Heart left ventricle (tissue), 16 donors: ENCODE results near the gene CNPY1. TPM values are rescaled to one million over a fixed set of nuclear protein-coding genes. Genes with fewer than 3 reads are reported as not detected.
A peak's percentile ranks its signal among the peaks of the same experiment; 100 is the strongest.

Experiments used
- ATAC-seq, 4 donors: fragments of 200-7000 bp; cut with Tn5 transposase; one replicate each; pipeline ENCODE4 v1.9.1; 2020 to 2022; ENCODE audit warnings: moderate library complexity in 4 of 4, mild to moderate bottlenecking in 3 of 4, moderate number of reproducible peaks in 1 of 4
- DNase-seq, 5 donors: peaks; one replicate each; pipeline ENCODE4 v3.0.0-alpha.2; 2020
- H3K27ac ChIP-seq, 12 donors: fragments of 200-600 bp; sonication (generic) in 4 of 12; one replicate each; pipeline versions ENCODE4 v1.5.0 to v1.8.0; 2016 to 2022; ENCODE audit warnings: mild to moderate bottlenecking in 2 of 12
- H3K27me3 ChIP-seq, 9 donors: fragments of 200-600 bp; sonication (generic) in 2 of 9; one replicate each; pipeline versions ENCODE4 v1.5.1 to v1.8.0; 2016 to 2022; ENCODE audit warnings: mild to moderate bottlenecking in 3 of 9
- H3K36me3 ChIP-seq, 9 donors: fragments of 200-600 bp; sonication (generic) in 2 of 9; one replicate each; pipeline versions ENCODE4 v1.5.0 to v1.8.0; 2018 to 2022; ENCODE audit warnings: mild to moderate bottlenecking in 2 of 9
- H3K4me1 ChIP-seq, 12 donors: fragments of 200-600 bp; sonication (generic) in 4 of 12; one replicate each; pipeline versions ENCODE4 v1.5.0 to v1.8.0; 2016 to 2022; ENCODE audit warnings: mild to moderate bottlenecking in 3 of 12
- H3K4me3 ChIP-seq, 12 donors: fragments of 200-600 bp; sonication (generic) in 4 of 12; one replicate each; pipeline versions ENCODE4 v1.5.0 to v1.8.0; 2017 to 2022; ENCODE audit warnings: mild to moderate bottlenecking in 9 of 12, moderate library complexity in 4 of 12
- H3K9me3 ChIP-seq, 12 donors: fragments of 200-600 bp; sonication (generic) in 4 of 12; one replicate each; pipeline versions ENCODE4 v1.5.0 to v1.8.0; 2016 to 2022; ENCODE audit warnings: mild to moderate bottlenecking in 1 of 12
- POLR2A ChIP-seq, 2 donors: fragments of 450-650 bp; IDR thresholded peaks; one replicate each; pipeline ENCODE4 v1.6.1; 2017; ENCODE audit warnings: antibody characterized with exemption in 2 of 2, mild to moderate bottlenecking in 2 of 2, moderate library complexity in 2 of 2
- WGBS, 4 donors: extraction: QIAGEN DNeasy Blood & Tissue Kit in 2 of 4; methylation state at CpG; one replicate each; pipeline versions ENCODE4 v1.1.5 to v1.1.7; 2013 to 2018; 5-methylcytosine and 5-hydroxymethylcytosine counted together
- intact Hi-C, 10 donors: fragments of 100-400 bp; cut with DNase I; formaldehyde crosslinking; loops; one replicate each; pipeline versions ENCODE4 v1.11.1 to v1.14.2; 2022
- polyA plus RNA-seq, 2 donors: library from polyadenylated mRNA; stranded (reverse); fragments of 200-250 nt; gene quantifications; one replicate each; pipeline ENCODE4 v1.2.3, GENCODE V29; 2013
- total RNA-seq, 9 donors: library from RNA; depleted of rRNA in 2 of 9; stranded (reverse); fragments of >200 nt in 2 of 9; fragmentation: NEBNext Ultra II Directional in 3 of 9; extraction: Animal tissue kit (Norgen Biotek cat#: 25700) in 3 of 9; gene quantifications; one replicate each; pipeline versions ENCODE4 v1.1.0 to v1.2.4, GENCODE V29; 2016 to 2023
- TF ChIP-seq, protein P1 (sequence below), 12 donors: fragments of 200-600 bp; sonication (generic) in 4 of 12; IDR thresholded peaks; one replicate each; pipeline versions ENCODE4 v1.5.0 to v1.8.0; 2018 to 2022; ENCODE audit warnings: antibody characterized with exemption in 12 of 12, mild to moderate bottlenecking in 5 of 12
- donor health status: ischemic (EF 13 %, LVEDD 7.1; RV severe dilation, severe dysfunction).
- donor health status: healthy with polysubstance abuse.
- donor health status: DM: no; HTN: yes; CAD: no.
- donor health status: DM: no; HTN: no; CAD: no.
- donor health status: ischemic (EF 25% LVEDD 6.9; RV normal size, moderate dysfunction).
- donor health status: ischemic (EF 25% LVEDD 5.7; RV mildly dilated, moderate dysfunction).
- donor health status: healthy.
- donor health status: DM: yes; HTN: yes; CAD: no.
- donor health status: ischemic (EF 35%, LVEDD 5.7; RV mildly dilated, moderate dysfunction).
- donor health status: nonischemic (EF 11% LVEDD 7.7; RV severe dilation, severe dysfunction).
- donor health status: DM: yes; HTN: yes; CAD: no.
- donor health status: PGD.
- donor health status: ischemic (EF 29% LVEDD 5.4; RV normal size, mild dysfunction).
- donor health status: nonischemic (EF 23%, LVEDD 6.1; RV moderate dilation, normal function).

CNPY1 gene
- total and polyA plus RNA-seq, 11 donors, result not detected

DNA sequence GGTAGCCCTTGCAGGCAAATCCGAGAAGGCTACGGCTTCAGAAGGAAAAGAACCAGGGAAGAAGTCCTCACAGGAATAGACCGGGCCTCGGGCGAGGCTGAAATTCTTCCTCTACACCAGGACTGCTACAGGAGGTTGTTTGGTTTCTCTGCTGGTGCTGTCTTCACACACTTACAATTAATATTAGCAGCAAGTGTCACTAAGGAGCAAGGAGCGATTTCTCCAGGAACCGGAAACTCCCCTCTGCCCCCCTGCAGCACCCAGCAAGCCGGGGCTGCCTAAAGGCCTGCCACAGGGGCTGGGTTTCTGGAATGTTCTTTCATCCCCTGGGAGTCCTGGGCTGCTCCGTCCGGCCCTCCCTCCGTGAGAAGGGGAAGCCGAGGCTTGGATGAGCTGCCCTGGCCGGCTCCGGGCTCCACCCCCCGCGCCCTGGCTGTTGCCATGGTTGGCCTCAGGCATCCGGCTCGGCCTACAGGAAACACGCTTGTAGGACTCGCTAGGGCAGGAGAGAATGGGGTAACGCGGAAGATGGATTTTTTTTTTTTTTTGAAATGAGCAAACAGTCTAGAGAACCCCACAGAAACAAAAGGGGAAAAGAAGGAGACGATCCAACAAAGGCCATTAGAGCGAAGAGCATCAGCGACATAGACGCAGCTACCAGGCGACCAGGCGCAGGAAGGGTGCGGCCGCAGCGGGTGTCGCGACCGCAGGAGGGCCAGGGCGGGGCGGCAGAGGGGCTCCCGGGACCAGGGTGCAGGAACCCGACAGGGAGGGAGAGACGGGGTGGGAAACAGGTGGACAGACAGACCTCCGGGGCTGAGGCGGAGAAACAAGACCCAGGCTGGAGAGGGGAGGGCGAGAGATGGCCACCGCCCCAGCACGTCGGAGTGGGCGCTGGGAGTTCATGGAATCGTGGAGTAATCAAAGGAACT lies 55.4 kb downstream of the CNPY1 start:
- no peaks in the 10 kb centered on the region for H3K9me3 ChIP-seq
- WGBS, 4 donors, result 18 to 41% (median 26%) methylated on average over 47 of the region's 47 CpGs
- peaks cover 0 to 90% (median 26%) of the 10 kb centered on the region in 9 donors for H3K27me3 ChIP-seq
- TF ChIP-seq POLR2A (IDR thresholded peaks at IDR 0.05), result no peak
- TF ChIP-seq, protein P1, sequence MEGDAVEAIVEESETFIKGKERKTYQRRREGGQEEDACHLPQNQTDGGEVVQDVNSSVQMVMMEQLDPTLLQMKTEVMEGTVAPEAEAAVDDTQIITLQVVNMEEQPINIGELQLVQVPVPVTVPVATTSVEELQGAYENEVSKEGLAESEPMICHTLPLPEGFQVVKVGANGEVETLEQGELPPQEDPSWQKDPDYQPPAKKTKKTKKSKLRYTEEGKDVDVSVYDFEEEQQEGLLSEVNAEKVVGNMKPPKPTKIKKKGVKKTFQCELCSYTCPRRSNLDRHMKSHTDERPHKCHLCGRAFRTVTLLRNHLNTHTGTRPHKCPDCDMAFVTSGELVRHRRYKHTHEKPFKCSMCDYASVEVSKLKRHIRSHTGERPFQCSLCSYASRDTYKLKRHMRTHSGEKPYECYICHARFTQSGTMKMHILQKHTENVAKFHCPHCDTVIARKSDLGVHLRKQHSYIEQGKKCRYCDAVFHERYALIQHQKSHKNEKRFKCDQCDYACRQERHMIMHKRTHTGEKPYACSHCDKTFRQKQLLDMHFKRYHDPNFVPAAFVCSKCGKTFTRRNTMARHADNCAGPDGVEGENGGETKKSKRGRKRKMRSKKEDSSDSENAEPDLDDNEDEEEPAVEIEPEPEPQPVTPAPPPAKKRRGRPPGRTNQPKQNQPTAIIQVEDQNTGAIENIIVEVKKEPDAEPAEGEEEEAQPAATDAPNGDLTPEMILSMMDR (IDR thresholded peaks at IDR 0.05), result no peak
- peak overlapping the region in 8 of 12 donors; percentile 17 to 63 (median 30) for H3K27ac ChIP-seq
- intact Hi-C loops, result no loop called here
- H3K4me3 ChIP-seq, result peak overlapping the region; percentile 10 to 57 (median 42)
- peak; percentile 37 to 80 (median 68) for DNase-seq
- H3K36me3 ChIP-seq, result no peaks in the 10 kb centered on the region
- peaks cover 0 to 21% (median 6%) of the 10 kb centered on the region in 12 donors for H3K4me1 ChIP-seq
- peak; percentile 53 to 91 (median 88) for ATAC-seq

DNA sequence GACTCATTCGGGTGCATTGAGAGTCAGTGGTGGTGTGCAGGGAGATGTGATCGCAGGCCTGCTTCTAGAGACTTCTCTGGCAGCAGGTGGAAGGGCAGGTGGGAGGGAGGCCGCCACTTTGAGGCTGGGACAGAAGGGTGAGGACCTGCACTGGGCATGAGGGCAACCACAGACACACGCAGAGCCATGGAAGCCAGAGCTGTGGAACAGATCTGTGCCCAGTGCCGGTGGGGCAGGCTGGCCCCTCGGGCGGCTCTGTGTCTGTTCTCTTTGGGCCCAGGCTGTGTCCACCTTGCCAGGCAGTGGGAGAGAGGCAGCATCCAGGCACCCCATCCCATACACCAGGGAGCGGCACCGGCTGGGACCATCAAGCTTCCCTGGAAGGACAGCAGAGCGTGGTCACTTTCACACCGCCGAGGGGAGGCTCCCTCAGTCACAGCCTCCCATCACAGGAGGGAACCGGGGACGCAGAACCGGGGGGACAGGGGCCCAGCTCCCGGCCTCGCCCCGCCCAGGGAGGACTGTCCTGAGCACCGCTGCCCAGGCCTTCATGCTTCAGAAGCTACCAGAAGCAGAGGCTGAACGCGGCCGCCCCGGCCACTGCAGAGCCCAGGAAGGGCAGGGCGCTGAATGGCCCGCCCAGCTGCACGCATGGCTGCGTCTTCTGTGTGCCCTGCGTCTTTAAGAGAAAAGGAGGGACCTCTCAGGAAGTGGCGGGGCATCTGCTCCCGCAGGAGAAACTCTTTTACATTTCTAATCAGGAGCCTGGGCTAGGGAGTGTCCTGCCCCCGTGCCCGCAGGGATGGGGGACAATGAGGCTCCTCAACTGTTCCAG lies 56.3 kb downstream of the CNPY1 start:
- WGBS, 4 donors, result 38 to 69% (median 52%) methylated on average over 20 to 32 of the region's 32 CpGs
- DNase-seq (no peak), ATAC-seq (peak; percentile 24 to 78 (median 47))
- Histone ChIP-seq H3K4me3 (peak overlapping the region in 11 of 12 donors; percentile 16 to 57 (median 46)), H3K9me3 (no peaks in the 10 kb centered on the region), H3K27me3 (peaks cover 0 to 86% (median 28%) of the 10 kb centered on the region in 9 donors), H3K27ac (peak overlapping the region in 8 of 12 donors; percentile 17 to 63 (median 30)), H3K36me3 (no peaks in the 10 kb centered on the region), H3K4me1 (peaks cover 0 to 21% (median 6%) of the 10 kb centered on the region in 12 donors)
- TF ChIP-seq, protein P1 (IDR thresholded peaks at IDR 0.05), result no peak
- no peak for TF ChIP-seq POLR2A (IDR thresholded peaks at IDR 0.05)
- intact Hi-C loops, result loop anchor here in 1 of 10 donors (5.0 kb wide), 1 partner anchor 53 kb away; no protein-coding TSS in a partner anchor

DNA sequence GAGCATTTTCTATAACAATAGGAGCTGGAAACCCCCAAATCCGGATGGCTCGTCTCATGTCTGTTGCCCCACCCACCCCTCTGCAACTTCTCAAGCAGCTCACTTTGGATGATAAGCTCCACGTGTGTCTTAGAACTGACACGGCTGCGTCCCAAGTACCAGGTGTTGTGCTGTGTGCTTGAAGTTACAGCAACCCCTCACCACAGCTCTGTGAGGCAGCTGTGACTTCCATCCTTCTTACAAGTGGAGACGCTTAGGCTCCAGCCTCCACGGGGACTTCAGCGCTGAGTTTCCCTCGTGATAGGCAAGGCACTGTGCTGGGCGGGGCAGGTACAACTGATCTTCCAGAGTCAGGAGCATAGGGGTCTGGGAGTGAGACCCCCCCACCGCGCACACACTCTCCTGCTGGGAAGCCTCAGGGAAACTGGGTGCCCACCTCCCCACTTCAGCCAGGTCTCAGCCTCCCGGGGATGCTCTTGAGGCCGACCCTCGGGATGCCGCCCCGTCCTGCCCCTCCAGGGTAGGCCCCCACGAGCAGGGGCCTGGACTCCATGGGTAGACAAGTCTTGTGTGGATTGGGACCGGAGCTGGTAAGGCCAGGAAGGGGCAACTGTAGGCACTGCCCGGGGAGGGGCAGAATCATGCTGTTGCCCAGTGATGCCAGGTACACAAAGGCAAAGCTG lies 57.1 kb downstream of the CNPY1 start:
- Histone ChIP-seq H3K4me3 (no peak overlapping the region), H3K4me1 (peaks cover 0 to 21% (median 6%) of the 10 kb centered on the region in 12 donors), H3K9me3 (no peaks in the 10 kb centered on the region), H3K27ac (no peak overlapping the region), H3K27me3 (peaks cover 0 to 92% (median 29%) of the 10 kb centered on the region in 9 donors), H3K36me3 (no peaks in the 10 kb centered on the region)
- ATAC-seq (no peak), DNase-seq (no peak)
- WGBS, 4 donors, result 54 to 71% (median 65%) methylated on average over 9 to 20 of the region's 20 CpGs
- TF ChIP-seq POLR2A (IDR thresholded peaks at IDR 0.05), result no peak
- TF ChIP-seq, protein P1 (IDR thresholded peaks at IDR 0.05), result no peak
- intact Hi-C loops, result loop anchor here in 1 of 10 donors (5.0 kb wide), 1 partner anchor 52 kb away; no protein-coding TSS in a partner anchor
